Stimulated activated CD4-positive, alpha-beta T cell treated with anti-CD3 and anti-CD28 coated beads, Interleukin-12 subunit alpha, Interleukin-12 subunit beta, amount 100 ng/mL, for 4 hours (primary cell): ENCODE data around the gene NAALADL2.
"Not testable (repeated sequence)": the region's sequence is repeated elsewhere in the genome, so short reads cannot be mapped to it uniquely, and the experiment has no call there.

Experiments used
- DNase-seq: peaks from one replicate; pipeline ENCODE4 v3.0.0-alpha.2; 2020

NAALADL2 gene

GRCh38 chr3:175271465-175271864 lies 412.3 kb downstream of the NAALADL2 start:
- not testable (repeated sequence) for DNase-seq

DNA sequence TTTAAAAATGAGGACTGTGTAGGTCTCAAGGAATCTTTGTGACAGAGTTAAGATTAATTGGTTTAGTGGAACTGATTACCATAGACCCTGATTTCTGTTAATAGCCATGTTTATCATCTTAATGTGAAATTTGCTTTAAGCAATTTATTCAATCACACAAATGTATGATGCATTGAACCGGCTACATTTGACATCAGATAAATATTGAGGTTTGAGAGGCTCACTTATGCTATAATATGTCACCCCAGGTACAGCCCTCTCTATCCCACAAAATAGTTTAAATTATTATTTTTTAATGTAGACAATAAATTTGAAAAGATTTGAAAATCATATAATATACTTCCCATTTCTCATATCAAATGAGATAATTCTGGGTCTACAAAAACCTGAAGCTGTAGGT lies 413.3 kb downstream of the NAALADL2 start:
- DNase-seq, result no peak

DNA sequence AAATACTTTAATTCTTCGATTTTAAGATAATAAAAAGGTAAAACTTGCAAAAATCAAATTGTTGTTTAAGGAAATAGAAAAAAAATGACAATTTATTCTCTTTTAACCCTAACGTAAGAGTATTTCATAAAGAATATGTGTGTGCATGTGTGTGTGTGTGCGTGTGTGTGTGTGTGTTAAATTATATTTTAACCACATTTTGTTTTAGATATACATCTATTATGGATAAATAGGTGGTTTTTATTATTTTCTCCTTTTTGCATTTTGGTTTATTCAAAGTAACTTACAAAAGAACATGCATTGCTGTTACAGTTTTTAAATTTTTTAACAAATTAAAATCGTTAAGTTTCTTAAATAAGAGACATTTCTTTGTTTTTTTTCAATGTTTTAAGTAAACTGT lies 414.4 kb downstream of the NAALADL2 start:
- DNase-seq, result no peak

GRCh38 chr3:175274056-175274455 lies 414.9 kb downstream of the NAALADL2 start:
- no peak for DNase-seq

- no peak for DNase-seq
These were observed 415.5 kb downstream of the NAALADL2 start for GRCh38 chr3:175274474-175275218.

- no peak for DNase-seq
These were observed 419.5 kb downstream of the NAALADL2 start for GRCh38 chr3:175278680-175279079.

GRCh38 chr3:175279457-175279856 lies 420.3 kb downstream of the NAALADL2 start:
- DNase-seq, result no peak

GRCh38 chr3:175279911-175280310 lies 420.8 kb downstream of the NAALADL2 start:
- DNase-seq, result no peak

- DNase-seq, result no peak
These were observed 428.3 kb downstream of the NAALADL2 start for GRCh38 chr3:175287361-175287963.

- no peak for DNase-seq
These were observed 429.5 kb downstream of the NAALADL2 start for GRCh38 chr3:175288621-175289020.

DNA sequence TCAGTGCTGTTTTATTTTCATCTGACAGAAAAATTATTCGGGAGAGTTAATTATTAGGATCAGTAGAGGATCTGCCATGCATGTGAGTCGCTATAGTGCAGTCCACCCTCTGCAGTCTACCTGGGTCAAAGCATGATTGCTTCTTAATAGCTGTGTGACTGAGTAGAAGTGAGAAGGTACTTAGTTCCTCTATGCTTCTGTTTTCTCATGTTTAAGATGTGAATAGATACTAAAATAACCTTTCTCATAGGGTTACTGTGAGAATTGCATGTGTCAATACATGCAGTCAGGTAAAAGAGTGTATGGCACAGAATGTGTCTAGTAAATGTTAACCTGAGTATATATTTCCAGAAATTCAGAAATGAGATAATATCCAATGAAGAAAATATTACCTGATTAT lies 435.7 kb downstream of the NAALADL2 start:
- no peak for DNase-seq

DNA sequence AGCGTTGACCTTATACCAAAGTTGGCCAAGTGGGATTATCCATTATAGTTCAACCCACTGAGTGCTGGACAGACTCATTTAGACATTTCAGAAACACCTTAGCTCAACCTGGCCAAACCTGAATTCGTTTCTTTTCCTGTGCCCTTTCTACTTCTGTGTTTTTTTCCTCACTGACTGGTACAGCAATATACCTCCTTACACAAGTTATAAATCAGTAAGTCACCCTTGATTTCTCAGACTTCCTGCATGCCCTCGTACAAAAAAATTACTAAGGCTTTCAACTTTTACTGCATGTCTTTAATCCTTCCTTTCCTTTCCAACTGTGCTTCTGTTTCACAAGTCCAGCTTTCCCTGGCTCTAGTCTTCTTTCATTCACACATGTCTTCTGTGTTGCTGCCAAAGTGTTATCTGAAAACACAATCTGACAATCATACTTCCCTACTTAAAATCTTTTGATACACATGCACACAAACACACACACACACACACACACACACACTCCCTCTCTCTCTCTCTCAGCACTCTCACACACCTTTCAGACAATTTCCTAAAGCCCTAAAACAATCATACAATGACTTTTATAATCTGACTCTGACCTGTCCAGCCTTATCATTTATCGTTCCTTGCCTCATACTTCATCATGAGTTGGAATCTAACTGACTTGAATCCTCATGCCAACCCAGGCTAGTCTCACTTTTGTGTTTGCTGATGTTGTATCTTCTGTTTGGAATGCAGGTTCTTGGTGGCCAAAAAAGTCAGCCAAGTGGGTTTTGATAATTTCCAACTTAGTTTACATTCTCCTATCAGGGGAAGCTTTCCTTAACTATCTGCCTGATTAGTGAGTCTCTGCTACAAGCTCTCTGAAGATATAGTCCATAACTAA lies 436.4 kb downstream of the NAALADL2 start:
- DNase-seq, result no peak

GRCh38 chr3:175297216-175297615 lies 438.1 kb downstream of the NAALADL2 start:
- DNase-seq, result no peak

- no peak for DNase-seq
These were observed 442.6 kb downstream of the NAALADL2 start for GRCh38 chr3:175301741-175302140.

- no peak for DNase-seq
These were observed 445.3 kb downstream of the NAALADL2 start for GRCh38 chr3:175304404-175304803.

- DNase-seq, result no peak
These were observed 448.5 kb downstream of the NAALADL2 start for GRCh38 chr3:175307642-175308041.

- no peak for DNase-seq
These were observed 449.0 kb downstream of the NAALADL2 start for GRCh38 chr3:175308097-175308496.

- no peak for DNase-seq
These were observed 450.9 kb downstream of the NAALADL2 start for GRCh38 chr3:175310046-175310445.

GRCh38 chr3:175311404-175311803 lies 452.3 kb downstream of the NAALADL2 start:
- DNase-seq, result no peak

DNA sequence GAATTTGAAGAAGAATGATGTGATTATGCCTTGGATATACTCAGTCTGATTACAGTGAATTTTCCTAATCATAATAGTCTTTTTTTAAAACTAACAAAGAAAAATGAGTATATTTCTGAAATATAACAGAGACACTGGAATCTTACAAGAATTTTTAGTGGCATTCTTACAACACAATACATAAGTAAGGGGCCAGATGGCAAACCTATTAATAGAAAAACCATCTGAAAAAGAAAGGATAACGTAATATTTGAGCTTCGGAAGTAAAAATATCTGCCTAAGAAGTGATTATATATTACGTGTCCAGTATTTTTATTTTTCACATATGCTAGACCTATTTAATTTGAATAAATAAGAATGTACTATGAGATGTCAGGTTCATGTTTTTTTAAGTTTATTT lies 452.8 kb downstream of the NAALADL2 start:
- DNase-seq, result no peak

- DNase-seq, result no peak
These were observed 453.7 kb downstream of the NAALADL2 start for GRCh38 chr3:175312791-175313190.

GRCh38 chr3:175316799-175317198 lies 457.7 kb downstream of the NAALADL2 start:
- no peak for DNase-seq

GRCh38 chr3:175325440-175325839 lies 466.3 kb downstream of the NAALADL2 start:
- DNase-seq, result no peak

DNA sequence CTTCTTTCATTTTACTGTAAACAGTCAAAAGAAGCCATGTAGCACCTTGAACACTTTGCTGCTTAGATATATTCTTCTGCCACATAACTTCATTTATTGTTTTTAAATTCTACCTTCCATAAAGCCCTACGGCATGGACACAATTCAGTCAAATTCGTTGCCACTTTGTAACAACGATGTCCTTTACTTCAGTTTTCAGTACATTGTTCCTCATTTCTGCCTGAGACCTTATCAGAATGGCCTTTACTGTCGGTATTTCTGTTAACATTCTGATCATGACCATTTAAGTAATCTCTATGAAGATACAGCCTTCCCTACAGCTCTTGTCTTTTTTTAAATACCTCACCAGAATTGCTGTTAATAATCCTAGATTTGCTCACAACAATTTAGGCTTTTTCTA lies 466.9 kb downstream of the NAALADL2 start:
- DNase-seq, result no peak
